HEK293 (cell line): ENCODE measurements around the gene SLC7A10.

Experiments used
- TRIM28 ChIP-seq: IDR thresholded peaks from 2 replicates; pipeline ENCODE4 v1.6.1; 2011; ENCODE audit warnings: low read length, control low read depth, borderline replicate concordance
- ZNF184 ChIP-seq: fragments of 450-650 bp; IDR thresholded peaks from 2 replicates; pipeline ENCODE4 v1.5.1; 2018; ENCODE audit warnings: missing biosample characterization, mild to moderate bottlenecking, missing genetic modification characterization
- ZNF785 ChIP-seq: fragments of 450-650 bp; formaldehyde crosslinking; IDR thresholded peaks from 2 replicates; pipeline ENCODE4 v1.5.1; 2016; ENCODE audit warnings: missing biosample characterization, missing genetic modification characterization
- TF ChIP-seq, protein P1 (sequence below): fragments of 450-650 bp; formaldehyde crosslinking; IDR thresholded peaks from 2 replicates; pipeline ENCODE4 v1.5.1; 2016; ENCODE audit warnings: missing biosample characterization, missing genetic modification characterization, low read depth
- TF ChIP-seq, protein P2 (sequence below): fragments of 450-650 bp; formaldehyde crosslinking; IDR thresholded peaks from 2 replicates; pipeline ENCODE4 v1.5.1; 2016; ENCODE audit warnings: missing biosample characterization, missing genetic modification characterization
- TF ChIP-seq, protein P3 (sequence below): fragments of 450-650 bp; formaldehyde crosslinking; IDR thresholded peaks from 2 replicates; pipeline ENCODE4 v1.5.1; 2017; ENCODE audit warnings: missing biosample characterization, missing genetic modification characterization

DNA sequence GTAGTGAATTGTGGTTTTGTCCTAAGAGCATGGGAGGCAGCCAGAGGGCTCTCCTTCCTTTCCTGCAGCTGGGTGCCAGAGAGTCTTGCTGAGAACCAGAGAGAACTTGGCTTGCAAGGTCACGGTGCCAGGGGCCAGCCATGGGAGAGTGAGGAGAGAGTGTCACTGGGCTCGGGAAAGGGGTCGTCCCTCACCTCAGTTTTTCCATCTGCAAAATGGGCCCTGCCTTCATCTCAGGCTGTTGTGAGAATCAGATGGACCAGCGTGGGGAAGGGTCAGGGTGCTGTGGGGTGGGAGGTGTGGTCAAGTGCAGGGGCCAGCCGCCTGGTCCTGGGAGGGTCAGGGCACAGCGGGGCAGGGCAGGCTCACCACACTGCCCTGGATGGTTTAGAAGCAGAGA, 24.2 kb downstream of the SLC7A10 start:
- TF ChIP-seq, protein P1, sequence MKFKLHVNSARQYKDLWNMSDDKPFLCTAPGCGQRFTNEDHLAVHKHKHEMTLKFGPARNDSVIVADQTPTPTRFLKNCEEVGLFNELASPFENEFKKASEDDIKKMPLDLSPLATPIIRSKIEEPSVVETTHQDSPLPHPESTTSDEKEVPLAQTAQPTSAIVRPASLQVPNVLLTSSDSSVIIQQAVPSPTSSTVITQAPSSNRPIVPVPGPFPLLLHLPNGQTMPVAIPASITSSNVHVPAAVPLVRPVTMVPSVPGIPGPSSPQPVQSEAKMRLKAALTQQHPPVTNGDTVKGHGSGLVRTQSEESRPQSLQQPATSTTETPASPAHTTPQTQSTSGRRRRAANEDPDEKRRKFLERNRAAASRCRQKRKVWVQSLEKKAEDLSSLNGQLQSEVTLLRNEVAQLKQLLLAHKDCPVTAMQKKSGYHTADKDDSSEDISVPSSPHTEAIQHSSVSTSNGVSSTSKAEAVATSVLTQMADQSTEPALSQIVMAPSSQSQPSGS (tag by site-specific recombination): no peak
- TF ChIP-seq, protein P2, sequence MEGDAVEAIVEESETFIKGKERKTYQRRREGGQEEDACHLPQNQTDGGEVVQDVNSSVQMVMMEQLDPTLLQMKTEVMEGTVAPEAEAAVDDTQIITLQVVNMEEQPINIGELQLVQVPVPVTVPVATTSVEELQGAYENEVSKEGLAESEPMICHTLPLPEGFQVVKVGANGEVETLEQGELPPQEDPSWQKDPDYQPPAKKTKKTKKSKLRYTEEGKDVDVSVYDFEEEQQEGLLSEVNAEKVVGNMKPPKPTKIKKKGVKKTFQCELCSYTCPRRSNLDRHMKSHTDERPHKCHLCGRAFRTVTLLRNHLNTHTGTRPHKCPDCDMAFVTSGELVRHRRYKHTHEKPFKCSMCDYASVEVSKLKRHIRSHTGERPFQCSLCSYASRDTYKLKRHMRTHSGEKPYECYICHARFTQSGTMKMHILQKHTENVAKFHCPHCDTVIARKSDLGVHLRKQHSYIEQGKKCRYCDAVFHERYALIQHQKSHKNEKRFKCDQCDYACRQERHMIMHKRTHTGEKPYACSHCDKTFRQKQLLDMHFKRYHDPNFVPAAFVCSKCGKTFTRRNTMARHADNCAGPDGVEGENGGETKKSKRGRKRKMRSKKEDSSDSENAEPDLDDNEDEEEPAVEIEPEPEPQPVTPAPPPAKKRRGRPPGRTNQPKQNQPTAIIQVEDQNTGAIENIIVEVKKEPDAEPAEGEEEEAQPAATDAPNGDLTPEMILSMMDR (tag by site-specific recombination): no peak
- TF ChIP-seq TRIM28 (no peak), ZNF184 (tag by site-specific recombination) (no peak), ZNF785 (no peak)
- TF ChIP-seq, protein P3, sequence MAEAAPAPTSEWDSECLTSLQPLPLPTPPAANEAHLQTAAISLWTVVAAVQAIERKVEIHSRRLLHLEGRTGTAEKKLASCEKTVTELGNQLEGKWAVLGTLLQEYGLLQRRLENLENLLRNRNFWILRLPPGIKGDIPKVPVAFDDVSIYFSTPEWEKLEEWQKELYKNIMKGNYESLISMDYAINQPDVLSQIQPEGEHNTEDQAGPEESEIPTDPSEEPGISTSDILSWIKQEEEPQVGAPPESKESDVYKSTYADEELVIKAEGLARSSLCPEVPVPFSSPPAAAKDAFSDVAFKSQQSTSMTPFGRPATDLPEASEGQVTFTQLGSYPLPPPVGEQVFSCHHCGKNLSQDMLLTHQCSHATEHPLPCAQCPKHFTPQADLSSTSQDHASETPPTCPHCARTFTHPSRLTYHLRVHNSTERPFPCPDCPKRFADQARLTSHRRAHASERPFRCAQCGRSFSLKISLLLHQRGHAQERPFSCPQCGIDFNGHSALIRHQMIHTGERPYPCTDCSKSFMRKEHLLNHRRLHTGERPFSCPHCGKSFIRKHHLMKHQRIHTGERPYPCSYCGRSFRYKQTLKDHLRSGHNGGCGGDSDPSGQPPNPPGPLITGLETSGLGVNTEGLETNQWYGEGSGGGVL (tag by site-specific recombination): no peak
